Thyroid gland (tissue), 4 donors: ENCODE results near the gene SERPINB6.

ENCODE experiments used
- POLR2A ChIP-seq, 2 donors: fragments of 450-650 bp; IDR thresholded peaks; one replicate each; pipeline ENCODE4 v1.6.1; 2017; ENCODE audit warnings: antibody characterized with exemption in 2 of 2, mild to moderate bottlenecking in 2 of 2, moderate library complexity in 1 of 2
- TF ChIP-seq, protein P1 (sequence below), 6 experiments: fragments of 200-600 bp in 3 of 6; fragments of 450-650 bp in 3 of 6; sonication (generic) in 3 of 6; IDR thresholded peaks; one replicate each; pipeline ENCODE4 v1.5.1; 2016 to 2019; ENCODE audit warnings: antibody characterized with exemption in 6 of 6, mild to moderate bottlenecking in 2 of 6, inconsistent platforms in 1 of 6, moderate library complexity in 1 of 6

- TF ChIP-seq, protein P1, sequence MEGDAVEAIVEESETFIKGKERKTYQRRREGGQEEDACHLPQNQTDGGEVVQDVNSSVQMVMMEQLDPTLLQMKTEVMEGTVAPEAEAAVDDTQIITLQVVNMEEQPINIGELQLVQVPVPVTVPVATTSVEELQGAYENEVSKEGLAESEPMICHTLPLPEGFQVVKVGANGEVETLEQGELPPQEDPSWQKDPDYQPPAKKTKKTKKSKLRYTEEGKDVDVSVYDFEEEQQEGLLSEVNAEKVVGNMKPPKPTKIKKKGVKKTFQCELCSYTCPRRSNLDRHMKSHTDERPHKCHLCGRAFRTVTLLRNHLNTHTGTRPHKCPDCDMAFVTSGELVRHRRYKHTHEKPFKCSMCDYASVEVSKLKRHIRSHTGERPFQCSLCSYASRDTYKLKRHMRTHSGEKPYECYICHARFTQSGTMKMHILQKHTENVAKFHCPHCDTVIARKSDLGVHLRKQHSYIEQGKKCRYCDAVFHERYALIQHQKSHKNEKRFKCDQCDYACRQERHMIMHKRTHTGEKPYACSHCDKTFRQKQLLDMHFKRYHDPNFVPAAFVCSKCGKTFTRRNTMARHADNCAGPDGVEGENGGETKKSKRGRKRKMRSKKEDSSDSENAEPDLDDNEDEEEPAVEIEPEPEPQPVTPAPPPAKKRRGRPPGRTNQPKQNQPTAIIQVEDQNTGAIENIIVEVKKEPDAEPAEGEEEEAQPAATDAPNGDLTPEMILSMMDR (IDR thresholded peaks at IDR 0.05), result no peak
- TF ChIP-seq POLR2A (IDR thresholded peaks at IDR 0.05), result no peak
These were observed 52.0 kb downstream of the SERPINB6 start for GRCh38 chr6:2919401-2919800.
